GM12878 (cell line): Measurements from ENCODE around the gene KLHL15.

Source experiments
- EP300 ChIP-seq, 2 experiments: fragments of 150-350 bp in 1 of 2; IDR thresholded peaks; 2 replicates each; pipeline ENCODE4 v1.6.1; 2011 to 2012; ENCODE audit warnings: low read depth in 2 of 2, low read length in 2 of 2, borderline replicate concordance in 1 of 2, improper control_type of control experiment in 1 of 2, inconsistent platforms in 1 of 2; ENCODE audit not compliant: control insufficient read depth in 1 of 2
- TF ChIP-seq, protein P1 (sequence below): fragments of 450-650 bp; IDR thresholded peaks from 2 replicates; pipeline ENCODE4 v1.6.1; 2017; ENCODE audit warnings: mild to moderate bottlenecking, low read depth, inconsistent platforms; ENCODE audit not compliant: poor library complexity, severe bottlenecking

DNA sequence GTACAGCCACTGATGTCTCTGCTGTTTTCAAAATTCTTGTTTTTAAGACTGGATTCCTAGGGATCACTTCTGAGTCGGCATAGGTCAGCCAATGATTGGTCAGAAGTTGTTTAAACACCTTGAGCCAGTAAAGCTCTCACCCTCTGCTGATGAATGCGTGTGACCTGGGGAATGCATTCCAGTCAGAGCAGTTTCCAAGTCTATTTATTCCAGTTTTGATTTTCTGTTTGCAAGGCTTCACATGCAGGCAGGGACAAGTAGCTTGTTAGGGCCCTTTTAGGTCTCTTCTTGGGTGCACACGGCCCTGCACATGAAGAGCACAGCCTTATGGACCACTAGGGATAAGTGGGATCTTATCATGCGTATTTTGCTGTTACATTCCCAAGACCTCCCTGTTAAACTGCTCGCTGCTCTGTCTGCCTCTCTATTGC, 47.0 kb downstream of the KLHL15 start:
- TF ChIP-seq, protein P1, sequence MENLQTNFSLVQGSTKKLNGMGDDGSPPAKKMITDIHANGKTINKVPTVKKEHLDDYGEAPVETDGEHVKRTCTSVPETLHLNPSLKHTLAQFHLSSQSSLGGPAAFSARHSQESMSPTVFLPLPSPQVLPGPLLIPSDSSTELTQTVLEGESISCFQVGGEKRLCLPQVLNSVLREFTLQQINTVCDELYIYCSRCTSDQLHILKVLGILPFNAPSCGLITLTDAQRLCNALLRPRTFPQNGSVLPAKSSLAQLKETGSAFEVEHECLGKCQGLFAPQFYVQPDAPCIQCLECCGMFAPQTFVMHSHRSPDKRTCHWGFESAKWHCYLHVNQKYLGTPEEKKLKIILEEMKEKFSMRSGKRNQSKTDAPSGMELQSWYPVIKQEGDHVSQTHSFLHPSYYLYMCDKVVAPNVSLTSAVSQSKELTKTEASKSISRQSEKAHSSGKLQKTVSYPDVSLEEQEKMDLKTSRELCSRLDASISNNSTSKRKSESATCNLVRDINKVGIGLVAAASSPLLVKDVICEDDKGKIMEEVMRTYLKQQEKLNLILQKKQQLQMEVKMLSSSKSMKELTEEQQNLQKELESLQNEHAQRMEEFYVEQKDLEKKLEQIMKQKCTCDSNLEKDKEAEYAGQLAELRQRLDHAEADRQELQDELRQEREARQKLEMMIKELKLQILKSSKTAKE: no peak
- TF ChIP-seq EP300 (IDR thresholded peaks at IDR 0.05; ENCODE audit: borderline replicate concordance in 1 of 2, control insufficient read depth in 1 of 2, low read depth in 2 of 2, low read length in 2 of 2): no peak
